ENCODE measurements around the gene ROR1. TPM values are rescaled to one million over a fixed set of nuclear protein-coding genes. Genes with fewer than 3 reads are reported as not detected.

Gene ROR1
- total RNA-seq, 1 experiment from 2014 or later: 37.2 TPM

GRCh38 chr1:64114012-64114525, 340.3 kb downstream of the ROR1 start:
- H3K9me3 Mint-ChIP-seq (ENCODE audit: unreplicated experiment): no peaks in the 10 kb centered on the region
- H3K27ac Mint-ChIP-seq (ENCODE audit: unreplicated experiment): no peak overlapping the region
- no peaks in the 10 kb centered on the region for H3K27me3 ChIP-seq (replicated peaks; ENCODE audit: control insufficient read depth, insufficient read depth, low read length)
- no peaks in the 10 kb centered on the region for H3K36me3 ChIP-seq (ENCODE audit: control insufficient read depth, insufficient read depth, low read length)
- no peak overlapping the region for H3K4me3 Mint-ChIP-seq (ENCODE audit: unreplicated experiment)
- no peaks in the 10 kb centered on the region for H3K36me3 Mint-ChIP-seq (ENCODE audit: insufficient read depth, unreplicated experiment)
- CTCF ChIA-PET: no interaction called here
- BruUV-seq (replicated peaks): no TSS peak
- no peaks in the 10 kb centered on the region for H3K27me3 Mint-ChIP-seq (ENCODE audit: insufficient read depth, unreplicated experiment)
- no peak for TF ChIP-seq CTCF (IDR thresholded peaks at IDR 0.05; ENCODE audit: insufficient read depth in 1 of 2, low read depth in 1 of 2, low read length in 1 of 2, severe bottlenecking in 1 of 2, unreplicated experiment in 1 of 2)
- H3K4me3 ChIP-seq (ENCODE audit: low read depth, low read length): no peak overlapping the region
- H3K4me1 ChIP-seq: no peaks in the 10 kb centered on the region
- no peaks in the 10 kb centered on the region for H3K4me1 Mint-ChIP-seq (ENCODE audit: low read depth, unreplicated experiment)
- intact Hi-C loops (cut with micrococcal nuclease; ENCODE audit: unreplicated experiment): no loop called here
- DNase-seq: no peak
- POLR2A ChIA-PET: no interaction called here
- H3K9me3 ChIP-seq: no peaks in the 10 kb centered on the region

GRCh38 chr1:64116537-64116936, 342.7 kb downstream of the ROR1 start:
- intact Hi-C loops (cut with micrococcal nuclease; ENCODE audit: unreplicated experiment): no loop called here
- CTCF ChIA-PET: no interaction called here
- H3K27ac Mint-ChIP-seq (ENCODE audit: unreplicated experiment): no peak overlapping the region
- no TSS peak for BruUV-seq (replicated peaks)
- Histone ChIP-seq H3K4me1 (no peaks in the 10 kb centered on the region), H3K9me3 (no peaks in the 10 kb centered on the region), H3K4me3 (ENCODE audit: low read depth, low read length) (no peak overlapping the region), H3K27me3 (replicated peaks; ENCODE audit: control insufficient read depth, insufficient read depth, low read length) (no peaks in the 10 kb centered on the region), H3K36me3 (ENCODE audit: control insufficient read depth, insufficient read depth, low read length) (no peaks in the 10 kb centered on the region)
- H3K4me1 Mint-ChIP-seq (ENCODE audit: low read depth, unreplicated experiment): no peaks in the 10 kb centered on the region
- no peaks in the 10 kb centered on the region for H3K27me3 Mint-ChIP-seq (ENCODE audit: insufficient read depth, unreplicated experiment)
- TF ChIP-seq CTCF (IDR thresholded peaks at IDR 0.05; ENCODE audit: insufficient read depth in 1 of 2, low read depth in 1 of 2, low read length in 1 of 2, severe bottlenecking in 1 of 2, unreplicated experiment in 1 of 2): no peak
- POLR2A ChIA-PET: no interaction called here
- H3K36me3 Mint-ChIP-seq (ENCODE audit: insufficient read depth, unreplicated experiment): no peaks in the 10 kb centered on the region
- no peaks in the 10 kb centered on the region for H3K9me3 Mint-ChIP-seq (ENCODE audit: unreplicated experiment)
- no peak overlapping the region for H3K4me3 Mint-ChIP-seq (ENCODE audit: unreplicated experiment)
- DNase-seq: no peak

- Mint-ChIP-seq H3K36me3 (ENCODE audit: insufficient read depth, unreplicated experiment) (no peaks in the 10 kb centered on the region), H3K4me1 (ENCODE audit: low read depth, unreplicated experiment) (no peaks in the 10 kb centered on the region), H3K27me3 (ENCODE audit: insufficient read depth, unreplicated experiment) (no peaks in the 10 kb centered on the region), H3K4me3 (ENCODE audit: unreplicated experiment) (no peak overlapping the region), H3K27ac (ENCODE audit: unreplicated experiment) (no peak overlapping the region), H3K9me3 (ENCODE audit: unreplicated experiment) (no peaks in the 10 kb centered on the region)
- Histone ChIP-seq H3K36me3 (ENCODE audit: control insufficient read depth, insufficient read depth, low read length) (no peaks in the 10 kb centered on the region), H3K4me1 (no peaks in the 10 kb centered on the region), H3K4me3 (ENCODE audit: low read depth, low read length) (no peak overlapping the region), H3K9me3 (no peaks in the 10 kb centered on the region), H3K27me3 (replicated peaks; ENCODE audit: control insufficient read depth, insufficient read depth, low read length) (no peaks in the 10 kb centered on the region)
- DNase-seq: no peak
- no peak for TF ChIP-seq CTCF (IDR thresholded peaks at IDR 0.05; ENCODE audit: insufficient read depth in 1 of 2, low read depth in 1 of 2, low read length in 1 of 2, severe bottlenecking in 1 of 2, unreplicated experiment in 1 of 2)
- intact Hi-C loops (cut with micrococcal nuclease; ENCODE audit: unreplicated experiment): no loop called here
- POLR2A ChIA-PET: no interaction called here
- BruUV-seq (replicated peaks): no TSS peak
- CTCF ChIA-PET: no interaction called here
These were observed 343.7 kb downstream of the ROR1 start for GRCh38 chr1:64117492-64117891.

All from Caco-2 (cell line).